ENCODE results near the gene FBXW8. TPM values are rescaled to one million over a fixed set of nuclear protein-coding genes. Genes with fewer than 3 reads are reported as not detected.

FBXW8 gene
- total RNA-seq, 1 donor from 2014 or later, result 6.3 TPM

- intact Hi-C loops (cut with micrococcal nuclease), result no loop called here
Measured at GRCh38 chr12:116984098-116984497, 73.3 kb downstream of the FBXW8 start.

GRCh38 chr12:116990329-116990728, 79.6 kb downstream of the FBXW8 start:
- intact Hi-C loops (cut with micrococcal nuclease), result no loop called here

GRCh38 chr12:116990971-116991966, 80.5 kb downstream of the FBXW8 start:
- intact Hi-C loops (cut with micrococcal nuclease), result no loop called here

- intact Hi-C loops (cut with micrococcal nuclease), result no loop called here
Measured at GRCh38 chr12:116996093-116996492, 85.3 kb downstream of the FBXW8 start.

- intact Hi-C loops (cut with micrococcal nuclease), result no loop called here
Measured at GRCh38 chr12:116996621-116997020, 85.9 kb downstream of the FBXW8 start.

- intact Hi-C loops (cut with micrococcal nuclease), result no loop called here
Measured at GRCh38 chr12:116999066-116999465, 88.3 kb downstream of the FBXW8 start.

- intact Hi-C loops (cut with micrococcal nuclease), result no loop called here
Measured at GRCh38 chr12:117000316-117000715, 89.6 kb downstream of the FBXW8 start.

- intact Hi-C loops (cut with micrococcal nuclease), result no loop called here
Measured at GRCh38 chr12:117002051-117002817, 91.5 kb downstream of the FBXW8 start.

- intact Hi-C loops (cut with micrococcal nuclease), result no loop called here
Measured at GRCh38 chr12:117003883-117004404, 93.2 kb downstream of the FBXW8 start.

GRCh38 chr12:117005417-117006046, 94.8 kb downstream of the FBXW8 start:
- intact Hi-C loops (cut with micrococcal nuclease), result no loop called here

GRCh38 chr12:117006333-117006732, 95.6 kb downstream of the FBXW8 start:
- intact Hi-C loops (cut with micrococcal nuclease), result no loop called here

- intact Hi-C loops (cut with micrococcal nuclease), result no loop called here
Measured at GRCh38 chr12:117007577-117007976, 96.8 kb downstream of the FBXW8 start.

- intact Hi-C loops (cut with micrococcal nuclease), result no loop called here
Measured at GRCh38 chr12:117009759-117010158, 99.0 kb downstream of the FBXW8 start.

GRCh38 chr12:117010693-117011451, 100.1 kb downstream of the FBXW8 start:
- intact Hi-C loops (cut with micrococcal nuclease), result no loop called here

- intact Hi-C loops (cut with micrococcal nuclease), result no loop called here
Measured at GRCh38 chr12:117011988-117012805, 101.4 kb downstream of the FBXW8 start.

GRCh38 chr12:117013726-117014125, 103.0 kb downstream of the FBXW8 start:
- intact Hi-C loops (cut with micrococcal nuclease), result no loop called here

- intact Hi-C loops (cut with micrococcal nuclease), result no loop called here
Measured at GRCh38 chr12:117014342-117014887, 103.7 kb downstream of the FBXW8 start.

GRCh38 chr12:117015811-117016210, 105.1 kb downstream of the FBXW8 start:
- intact Hi-C loops (cut with micrococcal nuclease), result no loop called here

GRCh38 chr12:117017807-117018206, 107.1 kb downstream of the FBXW8 start:
- intact Hi-C loops (cut with micrococcal nuclease), result no loop called here

GRCh38 chr12:117018276-117018675, 107.5 kb downstream of the FBXW8 start:
- intact Hi-C loops (cut with micrococcal nuclease), result no loop called here

Data from T-helper 2 cell treated with Interferon-gamma antibody and Interleukin-4, amounts not matched to agents 100 ng/mL and 5 ng/mL, for 36 hours (primary cell).